GM15510 (cell line): ENCODE results near the gene OR2L5.

Experiments used
- POLR2A ChIP-seq: IDR thresholded peaks from 3 replicates; pipeline ENCODE4 v1.6.1; 2011; ENCODE audit warnings: borderline replicate concordance; ENCODE audit not compliant: insufficient read length; ENCODE audit errors: extremely low read depth

The OR2L5 gene

GRCh38 chr1:248065604-248066003 lies 52.1 kb downstream of the OR2L5 start:
- no peak for TF ChIP-seq POLR2A
